Hepatocyte (in vitro differentiated cells): ENCODE data around the gene DIP2C.

ENCODE experiments used
- CTCF ChIP-seq: fragments of 200-600 bp; sonication (generic); IDR thresholded peaks from 2 replicates; pipeline ENCODE4 v1.5.1; 2016; ENCODE audit warnings: antibody characterized with exemption, mild to moderate bottlenecking; ENCODE audit not compliant: poor library complexity
- EZH2phosphoT487 ChIP-seq: fragments of 200-600 bp; sonication (generic); IDR thresholded peaks from one replicate; pipeline ENCODE4 v1.6.1; 2018; ENCODE audit warnings: antibody characterized with exemption, mild to moderate bottlenecking, low read depth, moderate library complexity; ENCODE audit not compliant: unreplicated experiment, severe bottlenecking

GRCh38 chr10:597976-598375, 91.5 kb downstream of the DIP2C start:
- TF ChIP-seq CTCF (no peak), EZH2phosphoT487 (no peak)
